Measurements from ENCODE around the gene GPHN.

DNA sequence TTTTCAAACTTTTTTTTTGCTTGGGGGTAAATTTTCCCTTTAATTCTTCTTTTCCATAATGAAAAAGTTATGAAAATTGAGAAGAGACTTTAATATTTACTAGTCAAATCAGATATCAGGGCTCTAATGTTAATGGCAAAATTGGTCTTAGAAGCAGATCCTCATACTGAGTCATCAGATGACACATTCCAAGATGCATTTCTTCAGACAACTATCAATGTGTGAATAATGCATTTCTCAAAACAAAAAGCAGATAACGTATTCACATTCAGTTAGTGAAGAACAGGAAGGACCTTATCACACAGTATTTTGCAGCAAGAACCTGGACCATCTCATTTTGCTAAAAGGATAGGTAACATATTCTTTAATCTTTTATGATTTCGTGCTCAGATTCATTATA, 130.7 kb downstream of the GPHN start:
- TF ChIP-seq POLR2AphosphoS5 (IDR thresholded peaks at IDR 0.05; ENCODE audit: low read depth, low read length) (no peak), POLR2A (IDR thresholded peaks at IDR 0.05; ENCODE audit: low read depth, low read length) (no peak)
